ENCODE data around the gene FAM3A. TPM values are rescaled to one million over a fixed set of nuclear protein-coding genes. Genes with fewer than 3 reads are reported as not detected.

Gene FAM3A
- total RNA-seq, 1 experiment from 2014 or later = 88.8 TPM

GRCh38 chrX:154505734-154506133 lies 10.3 kb downstream of the FAM3A start:
- TF ChIP-seq TCF7L2 (IDR thresholded peaks at IDR 0.05; ENCODE audit: low read depth, low read length) (no peak), SIN3A (IDR thresholded peaks at IDR 0.05; ENCODE audit: borderline replicate concordance, insufficient read depth, low read depth, low read length) (no peak), POLR2AphosphoS5 (IDR thresholded peaks at IDR 0.05; ENCODE audit: low read depth, low read length) (no peak), REST (IDR thresholded peaks at IDR 0.05; ENCODE audit: insufficient read depth in 1 of 2, low read depth in 2 of 2, low read length in 1 of 2) (no peak)
- TF ChIP-seq, protein P1, sequence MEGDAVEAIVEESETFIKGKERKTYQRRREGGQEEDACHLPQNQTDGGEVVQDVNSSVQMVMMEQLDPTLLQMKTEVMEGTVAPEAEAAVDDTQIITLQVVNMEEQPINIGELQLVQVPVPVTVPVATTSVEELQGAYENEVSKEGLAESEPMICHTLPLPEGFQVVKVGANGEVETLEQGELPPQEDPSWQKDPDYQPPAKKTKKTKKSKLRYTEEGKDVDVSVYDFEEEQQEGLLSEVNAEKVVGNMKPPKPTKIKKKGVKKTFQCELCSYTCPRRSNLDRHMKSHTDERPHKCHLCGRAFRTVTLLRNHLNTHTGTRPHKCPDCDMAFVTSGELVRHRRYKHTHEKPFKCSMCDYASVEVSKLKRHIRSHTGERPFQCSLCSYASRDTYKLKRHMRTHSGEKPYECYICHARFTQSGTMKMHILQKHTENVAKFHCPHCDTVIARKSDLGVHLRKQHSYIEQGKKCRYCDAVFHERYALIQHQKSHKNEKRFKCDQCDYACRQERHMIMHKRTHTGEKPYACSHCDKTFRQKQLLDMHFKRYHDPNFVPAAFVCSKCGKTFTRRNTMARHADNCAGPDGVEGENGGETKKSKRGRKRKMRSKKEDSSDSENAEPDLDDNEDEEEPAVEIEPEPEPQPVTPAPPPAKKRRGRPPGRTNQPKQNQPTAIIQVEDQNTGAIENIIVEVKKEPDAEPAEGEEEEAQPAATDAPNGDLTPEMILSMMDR (IDR thresholded peaks at IDR 0.05) = no peak
- Histone ChIP-seq H3K4me3 (ENCODE audit: low read depth in 2 of 2, low read length in 2 of 2) (no peak overlapping the region), H3K27ac (ENCODE audit: low read length) (no peak overlapping the region), H3K27me3 (ENCODE audit: control insufficient read depth, insufficient read depth, low read length) (no peaks in the 10 kb centered on the region), H3K36me3 (ENCODE audit: control insufficient read depth, insufficient read depth, low read length) (no peaks in the 10 kb centered on the region), H3K4me1 (ENCODE audit: control insufficient read depth, insufficient read depth, low read length) (no peaks in the 10 kb centered on the region), H3K9me3 (ENCODE audit: control insufficient read depth, insufficient read depth, low read depth, low read length) (no peaks in the 10 kb centered on the region)
- CTCF ChIA-PET = no interaction called here
- BruUV-seq (replicated peaks) = no TSS peak
- intact Hi-C loops (cut with micrococcal nuclease; ENCODE audit: unreplicated experiment) = no loop called here
- no peak for DNase-seq (ENCODE audit: low read depth, low spot score)
- POLR2A ChIA-PET = no interaction called here
- ATAC-seq = peak; percentile 83
- in situ Hi-C loops (cut with HindIII; ENCODE audit: low pct_unique_long_range_greater_than_20kb, low sequenced_read_pairs) = no loop called here

DNA sequence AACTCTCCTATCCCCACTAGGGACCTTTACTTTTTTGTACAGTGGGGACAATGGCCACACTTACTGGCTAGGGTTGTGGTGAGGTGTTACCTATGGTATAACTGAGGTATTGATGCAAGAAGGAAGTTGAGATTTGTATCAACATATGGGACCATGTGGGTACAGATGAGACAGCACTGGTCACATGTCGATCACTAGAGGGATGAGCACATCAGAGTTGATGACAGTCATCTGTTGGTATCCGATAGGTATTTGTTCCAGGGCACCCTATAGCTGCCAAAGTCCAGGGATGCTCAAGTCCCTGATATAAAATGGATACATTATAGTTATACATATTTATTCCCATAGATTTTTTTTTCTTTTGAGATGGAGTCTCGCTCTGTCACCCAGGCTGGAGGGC lies 13.0 kb downstream of the FAM3A start:
- H3K27ac ChIP-seq (ENCODE audit: low read length) = no peak overlapping the region
- no peak overlapping the region for H3K4me3 ChIP-seq (ENCODE audit: low read depth in 2 of 2, low read length in 2 of 2)
- CTCF ChIA-PET = no interaction called here
- no peaks in the 10 kb centered on the region for H3K36me3 ChIP-seq (ENCODE audit: control insufficient read depth, insufficient read depth, low read length)
- in situ Hi-C loops (cut with HindIII; ENCODE audit: low pct_unique_long_range_greater_than_20kb, low sequenced_read_pairs) = no loop called here
- no TSS peak for BruUV-seq (replicated peaks)
- ATAC-seq = no peak
- H3K27me3 ChIP-seq (ENCODE audit: control insufficient read depth, insufficient read depth, low read length) = no peaks in the 10 kb centered on the region
- DNase-seq (ENCODE audit: low read depth, low spot score) = no peak
- no peaks in the 10 kb centered on the region for H3K4me1 ChIP-seq (ENCODE audit: control insufficient read depth, insufficient read depth, low read length)
- POLR2A ChIA-PET = no interaction called here
- H3K9me3 ChIP-seq (ENCODE audit: control insufficient read depth, insufficient read depth, low read depth, low read length) = no peaks in the 10 kb centered on the region
- intact Hi-C loops (cut with micrococcal nuclease; ENCODE audit: unreplicated experiment) = no loop called here
- TF ChIP-seq TCF7L2 (IDR thresholded peaks at IDR 0.05; ENCODE audit: low read depth, low read length) = no peak
- no peak for TF ChIP-seq REST (IDR thresholded peaks at IDR 0.05; ENCODE audit: insufficient read depth in 1 of 2, low read depth in 2 of 2, low read length in 1 of 2)
- TF ChIP-seq, protein P1 (IDR thresholded peaks at IDR 0.05) = no peak
- no peak for TF ChIP-seq POLR2AphosphoS5 (IDR thresholded peaks at IDR 0.05; ENCODE audit: low read depth, low read length)
- no peak for TF ChIP-seq SIN3A (IDR thresholded peaks at IDR 0.05; ENCODE audit: borderline replicate concordance, insufficient read depth, low read depth, low read length)
